ENCODE results near the gene TNFSF12.

GRCh38 chr17:7561589-7562207 lies 12.8 kb downstream of the TNFSF12 start, which contains the start of gene SENP3:
- TF ChIP-seq, protein P1, sequence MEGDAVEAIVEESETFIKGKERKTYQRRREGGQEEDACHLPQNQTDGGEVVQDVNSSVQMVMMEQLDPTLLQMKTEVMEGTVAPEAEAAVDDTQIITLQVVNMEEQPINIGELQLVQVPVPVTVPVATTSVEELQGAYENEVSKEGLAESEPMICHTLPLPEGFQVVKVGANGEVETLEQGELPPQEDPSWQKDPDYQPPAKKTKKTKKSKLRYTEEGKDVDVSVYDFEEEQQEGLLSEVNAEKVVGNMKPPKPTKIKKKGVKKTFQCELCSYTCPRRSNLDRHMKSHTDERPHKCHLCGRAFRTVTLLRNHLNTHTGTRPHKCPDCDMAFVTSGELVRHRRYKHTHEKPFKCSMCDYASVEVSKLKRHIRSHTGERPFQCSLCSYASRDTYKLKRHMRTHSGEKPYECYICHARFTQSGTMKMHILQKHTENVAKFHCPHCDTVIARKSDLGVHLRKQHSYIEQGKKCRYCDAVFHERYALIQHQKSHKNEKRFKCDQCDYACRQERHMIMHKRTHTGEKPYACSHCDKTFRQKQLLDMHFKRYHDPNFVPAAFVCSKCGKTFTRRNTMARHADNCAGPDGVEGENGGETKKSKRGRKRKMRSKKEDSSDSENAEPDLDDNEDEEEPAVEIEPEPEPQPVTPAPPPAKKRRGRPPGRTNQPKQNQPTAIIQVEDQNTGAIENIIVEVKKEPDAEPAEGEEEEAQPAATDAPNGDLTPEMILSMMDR (IDR thresholded peaks at IDR 0.05; ENCODE audit: insufficient read depth, low read depth, low read length): no peak
- no peak for TF ChIP-seq EZH2 (IDR thresholded peaks at IDR 0.05; ENCODE audit: insufficient read depth, low read length)
